IPS DF 6.9 (cell line): ENCODE data around the gene ICAM4.

Experiments used
- DNase-seq: peaks from one replicate; pipeline ENCODE4 v3.0.0-alpha.2; 2013; ENCODE audit warnings: low read depth, low spot score
- H3K27ac ChIP-seq: one replicate; pipeline ENCODE4 v1.5.1; 2013; ENCODE audit warnings: low read length, control low read depth
- H3K27me3 ChIP-seq: 2 replicates; pipeline ENCODE4 v1.6.1; 2013; ENCODE audit warnings: mild to moderate bottlenecking, low read length; ENCODE audit not compliant: control insufficient read depth, insufficient read depth
- H3K36me3 ChIP-seq: 2 replicates; pipeline ENCODE4 v1.6.1; 2013; ENCODE audit warnings: low read length; ENCODE audit not compliant: control insufficient read depth, insufficient read depth
- H3K4me1 ChIP-seq: 2 replicates; pipeline ENCODE4 v1.6.1; 2013; ENCODE audit warnings: low read length; ENCODE audit not compliant: control insufficient read depth, insufficient read depth
- H3K4me3 ChIP-seq: 2 replicates; pipeline ENCODE4 v1.5.1; 2013; ENCODE audit warnings: mild to moderate bottlenecking, low read length
- H3K9me3 ChIP-seq: 2 replicates; pipeline ENCODE4 v1.6.1; 2013; ENCODE audit warnings: low read length, inconsistent platforms; ENCODE audit not compliant: control insufficient read depth, insufficient read depth
- WGBS: extraction: QIAGEN DNeasy Blood & Tissue Kit; methylation state at CpG from one replicate; pipeline ENCODE4 v1.1.7; 2013; ENCODE audit warnings: mixed read lengths, missing lambda C conversion rate; ENCODE audit not compliant: insufficient read length, insufficient coverage; 5-methylcytosine and 5-hydroxymethylcytosine counted together

ICAM4 gene

DNA sequence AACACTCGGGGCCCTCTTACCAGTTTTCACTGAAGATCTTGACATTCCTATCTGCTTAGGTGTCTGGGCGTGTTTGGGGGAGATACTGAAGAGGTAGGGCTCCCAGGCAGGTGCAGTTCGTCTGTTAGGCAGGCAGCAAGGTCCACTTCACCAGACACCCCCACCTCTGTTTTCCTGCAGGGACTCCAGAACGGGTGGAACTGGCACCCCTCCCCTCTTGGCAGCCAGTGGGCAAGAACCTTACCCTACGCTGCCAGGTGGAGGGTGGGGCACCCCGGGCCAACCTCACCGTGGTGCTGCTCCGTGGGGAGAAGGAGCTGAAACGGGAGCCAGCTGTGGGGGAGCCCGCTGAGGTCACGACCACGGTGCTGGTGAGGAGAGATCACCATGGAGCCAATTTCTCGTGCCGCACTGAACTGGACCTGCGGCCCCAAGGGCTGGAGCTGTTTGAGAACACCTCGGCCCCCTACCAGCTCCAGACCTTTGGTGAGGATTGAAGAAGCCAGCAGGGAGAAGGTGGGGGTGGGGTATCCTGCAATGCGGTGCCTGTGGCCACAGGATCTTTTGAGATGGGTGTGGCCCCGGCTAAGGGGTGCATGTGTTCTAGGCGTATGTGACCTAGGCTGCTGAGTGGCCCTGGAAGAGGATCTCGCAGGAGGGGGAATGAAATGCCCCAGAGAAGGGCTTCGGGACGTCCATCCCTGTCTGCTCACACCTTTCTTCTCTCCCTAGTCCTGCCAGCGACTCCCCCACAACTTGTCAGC is 3.3 kb upstream of the ICAM4 start:
- H3K9me3 ChIP-seq: no peaks in the 10 kb centered on the region

DNA sequence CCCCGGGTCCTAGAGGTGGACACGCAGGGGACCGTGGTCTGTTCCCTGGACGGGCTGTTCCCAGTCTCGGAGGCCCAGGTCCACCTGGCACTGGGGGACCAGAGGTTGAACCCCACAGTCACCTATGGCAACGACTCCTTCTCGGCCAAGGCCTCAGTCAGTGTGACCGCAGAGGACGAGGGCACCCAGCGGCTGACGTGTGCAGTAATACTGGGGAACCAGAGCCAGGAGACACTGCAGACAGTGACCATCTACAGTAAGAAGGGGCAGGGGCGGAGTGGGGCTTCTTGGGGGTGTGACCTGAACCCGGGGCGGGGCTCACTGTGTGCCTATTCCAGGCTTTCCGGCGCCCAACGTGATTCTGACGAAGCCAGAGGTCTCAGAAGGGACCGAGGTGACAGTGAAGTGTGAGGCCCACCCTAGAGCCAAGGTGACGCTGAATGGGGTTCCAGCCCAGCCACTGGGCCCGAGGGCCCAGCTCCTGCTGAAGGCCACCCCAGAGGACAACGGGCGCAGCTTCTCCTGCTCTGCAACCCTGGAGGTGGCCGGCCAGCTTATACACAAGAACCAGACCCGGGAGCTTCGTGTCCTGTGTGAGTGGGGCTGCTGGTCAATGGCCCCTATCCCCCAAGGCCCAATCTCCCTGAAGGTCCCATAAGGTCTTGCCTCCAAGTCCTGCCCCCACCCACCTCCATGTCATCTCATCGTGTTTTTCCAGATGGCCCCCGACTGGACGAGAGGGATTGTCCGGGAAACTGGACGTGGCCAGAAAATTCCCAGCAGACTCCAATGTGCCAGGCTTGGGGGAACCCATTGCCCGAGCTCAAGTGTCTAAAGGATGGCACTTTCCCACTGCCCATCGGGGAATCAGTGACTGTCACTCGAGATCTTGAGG is 2.4 kb upstream of the ICAM4 start:
- WGBS: no CpG with 5 or more reads among the region's 34 CpGs
- H3K9me3 ChIP-seq: no peaks in the 10 kb centered on the region
- H3K36me3 ChIP-seq: no peaks in the 10 kb centered on the region; the same call in 1 of the 2 replicates
- H3K27ac ChIP-seq: no peak overlapping the region
- peaks cover 5% of the 10 kb centered on the region for H3K4me1 ChIP-seq
- H3K27me3 ChIP-seq: peaks cover 9% of the 10 kb centered on the region
- H3K4me3 ChIP-seq: no peak overlapping the region
- DNase-seq: no peak

More for the DNA sequence above, 3.3 kb upstream of the ICAM4 start:
- Histone ChIP-seq H3K4me1 (peaks cover 5% of the 10 kb centered on the region), H3K27me3 (peaks cover 9% of the 10 kb centered on the region), H3K27ac (no peak overlapping the region), H3K4me3 (no peak overlapping the region), H3K36me3 (no peaks in the 10 kb centered on the region; the same call in 1 of the 2 replicates)
- DNase-seq: no peak
- WGBS: no CpG with 5 or more reads among the region's 23 CpGs

DNA sequence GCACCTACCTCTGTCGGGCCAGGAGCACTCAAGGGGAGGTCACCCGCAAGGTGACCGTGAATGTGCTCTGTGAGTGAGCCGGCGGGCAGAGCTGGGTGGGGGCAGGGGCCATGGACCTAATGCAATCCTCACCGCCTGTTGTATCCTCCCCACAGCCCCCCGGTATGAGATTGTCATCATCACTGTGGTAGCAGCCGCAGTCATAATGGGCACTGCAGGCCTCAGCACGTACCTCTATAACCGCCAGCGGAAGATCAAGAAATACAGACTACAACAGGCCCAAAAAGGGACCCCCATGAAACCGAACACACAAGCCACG is 1.8 kb upstream of the ICAM4 start:
- Histone ChIP-seq H3K36me3 (no peaks in the 10 kb centered on the region; the same call in 1 of the 2 replicates), H3K4me1 (peaks cover 5% of the 10 kb centered on the region), H3K9me3 (no peaks in the 10 kb centered on the region), H3K4me3 (no peak overlapping the region), H3K27me3 (peaks cover 9% of the 10 kb centered on the region), H3K27ac (no peak overlapping the region)
- WGBS: no CpG with 5 or more reads among the region's 13 CpGs
- DNase-seq: no peak

DNA sequence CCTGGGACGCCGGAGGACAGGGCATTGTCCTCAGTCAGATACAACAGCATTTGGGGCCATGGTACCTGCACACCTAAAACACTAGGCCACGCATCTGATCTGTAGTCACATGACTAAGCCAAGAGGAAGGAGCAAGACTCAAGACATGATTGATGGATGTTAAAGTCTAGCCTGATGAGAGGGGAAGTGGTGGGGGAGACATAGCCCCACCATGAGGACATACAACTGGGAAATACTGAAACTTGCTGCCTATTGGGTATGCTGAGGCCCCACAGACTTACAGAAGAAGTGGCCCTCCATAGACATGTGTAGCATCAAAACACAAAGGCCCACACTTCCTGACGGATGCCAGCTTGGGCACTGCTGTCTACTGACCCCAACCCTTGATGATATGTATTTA is 1.4 kb upstream of the ICAM4 start:
- H3K4me1 ChIP-seq: peaks cover 5% of the 10 kb centered on the region
- no peaks in the 10 kb centered on the region for H3K9me3 ChIP-seq
- H3K27ac ChIP-seq: no peak overlapping the region
- no CpG with 5 or more reads among the region's 4 CpGs for WGBS
- H3K27me3 ChIP-seq: peaks cover 14% of the 10 kb centered on the region
- no peak for DNase-seq
- no peak overlapping the region for H3K4me3 ChIP-seq
- no peaks in the 10 kb centered on the region; the same call in 1 of the 2 replicates for H3K36me3 ChIP-seq

DNA sequence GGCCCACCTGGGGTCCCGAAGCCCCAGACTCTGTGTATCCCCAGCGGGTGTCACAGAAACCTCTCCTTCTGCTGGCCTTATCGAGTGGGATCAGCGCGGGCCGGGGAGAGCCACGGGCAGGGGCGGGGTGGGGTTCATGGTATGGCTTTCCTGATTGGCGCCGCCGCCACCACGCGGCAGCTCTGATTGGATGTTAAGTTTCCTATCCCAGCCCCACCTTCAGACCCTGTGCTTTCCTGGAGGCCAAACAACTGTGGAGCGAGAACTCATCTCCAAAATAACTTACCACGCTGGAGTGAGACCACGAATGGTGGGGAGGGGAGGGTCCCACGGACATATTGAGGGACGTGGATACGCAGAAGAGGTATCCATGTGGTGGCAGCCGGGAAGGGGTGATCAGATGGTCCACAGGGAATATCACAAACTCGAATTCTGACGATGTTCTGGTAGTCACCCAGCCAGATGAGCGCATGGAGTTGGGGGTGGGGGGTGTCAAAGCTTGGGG is 2.0 kb downstream of the ICAM4 start:
- Histone ChIP-seq H3K9me3 (no peaks in the 10 kb centered on the region), H3K4me3 (peak overlapping the region; percentile 27; the same call in 1 of the 2 replicates), H3K27me3 (peaks cover 44% of the 10 kb centered on the region), H3K4me1 (peaks cover 4% of the 10 kb centered on the region), H3K36me3 (no peaks in the 10 kb centered on the region; the same call in 1 of the 2 replicates), H3K27ac (no peak overlapping the region)
- no CpG with 5 or more reads among the region's 23 CpGs for WGBS
- no peak for DNase-seq

DNA sequence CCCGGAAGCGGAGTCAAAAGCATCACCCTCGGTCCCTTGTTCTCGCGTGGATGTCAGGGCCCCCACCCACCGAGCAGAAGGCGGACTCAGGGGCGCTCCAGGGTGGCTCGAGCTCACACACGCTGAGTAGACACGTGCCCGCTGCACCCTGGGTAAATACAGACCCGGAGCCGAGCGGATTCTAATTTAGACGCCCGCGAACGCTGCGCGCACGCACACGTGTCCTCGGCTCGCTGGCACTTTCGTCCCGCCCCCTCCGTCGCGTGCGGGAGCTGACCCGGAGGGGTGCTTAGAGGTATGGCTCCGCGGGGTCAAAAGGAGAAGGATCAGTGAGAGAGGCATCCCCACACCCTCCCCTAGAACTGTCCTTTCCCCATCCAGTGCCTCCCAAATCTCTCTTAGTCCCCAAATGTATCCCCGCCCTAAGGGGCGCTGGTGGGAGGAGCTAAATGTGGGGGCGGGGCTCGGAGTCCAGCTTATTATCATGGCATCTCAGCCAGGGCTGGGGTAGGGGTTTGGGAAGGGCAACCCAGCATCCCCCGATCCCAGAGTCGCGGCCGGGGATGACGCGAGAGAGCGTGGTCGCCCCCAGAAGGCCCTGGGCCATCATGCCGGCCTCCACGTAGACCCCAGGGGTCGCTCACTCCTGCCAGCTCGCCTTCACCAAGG is 2.5 kb downstream of the ICAM4 start:
- no peak for DNase-seq
- Histone ChIP-seq H3K4me3 (peak overlapping the region; percentile 27; the same call in 1 of the 2 replicates), H3K27ac (no peak overlapping the region), H3K4me1 (peaks cover 4% of the 10 kb centered on the region), H3K9me3 (no peaks in the 10 kb centered on the region), H3K36me3 (no peaks in the 10 kb centered on the region; the same call in 1 of the 2 replicates), H3K27me3 (peaks cover 50% of the 10 kb centered on the region)
- WGBS: no CpG with 5 or more reads among the region's 50 CpGs

DNA sequence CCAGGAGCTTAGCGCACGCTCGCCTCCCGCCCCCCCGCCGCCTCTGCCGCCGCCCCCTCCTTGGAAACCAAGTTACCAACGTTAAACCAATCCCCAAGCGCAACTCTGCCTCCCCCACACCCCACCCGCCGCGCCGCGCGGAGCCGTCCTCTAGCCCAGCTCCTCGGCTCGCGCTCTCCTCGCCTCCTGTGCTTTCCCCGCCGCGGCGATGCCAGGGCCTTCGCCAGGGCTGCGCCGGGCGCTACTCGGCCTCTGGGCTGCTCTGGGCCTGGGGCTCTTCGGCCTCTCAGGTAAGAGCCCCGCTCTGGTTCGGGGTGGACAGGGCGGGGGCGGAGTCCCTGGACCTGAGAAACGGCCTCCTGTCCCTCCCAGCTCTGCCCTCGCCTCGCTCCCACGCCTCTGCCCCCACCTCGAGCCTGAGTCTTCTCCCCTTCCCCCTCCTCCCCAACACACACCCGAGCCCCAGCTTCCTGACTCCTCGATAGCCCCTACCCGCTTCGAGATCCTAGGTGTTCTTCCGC is 3.1 kb downstream of the ICAM4 start, which contains the start of gene ICAM5:
Gene ICAM5, plus strand, starts transcription at position 117 of the 521 bp plus-strand sequence. Its CDS starts 92 bp downstream, at position 209.
- H3K4me3 ChIP-seq: peak within 1 kb of the TSS; percentile 27; the same call in 1 of the 2 replicates
- peaks cover 4% of the 10 kb centered on the region for H3K4me1 ChIP-seq
- WGBS: no CpG with 5 or more reads among the region's 45 CpGs
- H3K27ac ChIP-seq: no peak within 1 kb of the TSS
- H3K36me3 ChIP-seq: no peaks in the 10 kb centered on the region; the same call in 1 of the 2 replicates
- no peaks in the 10 kb centered on the region for H3K9me3 ChIP-seq
- no peak for DNase-seq
- peaks cover 54% of the 10 kb centered on the region for H3K27me3 ChIP-seq

DNA sequence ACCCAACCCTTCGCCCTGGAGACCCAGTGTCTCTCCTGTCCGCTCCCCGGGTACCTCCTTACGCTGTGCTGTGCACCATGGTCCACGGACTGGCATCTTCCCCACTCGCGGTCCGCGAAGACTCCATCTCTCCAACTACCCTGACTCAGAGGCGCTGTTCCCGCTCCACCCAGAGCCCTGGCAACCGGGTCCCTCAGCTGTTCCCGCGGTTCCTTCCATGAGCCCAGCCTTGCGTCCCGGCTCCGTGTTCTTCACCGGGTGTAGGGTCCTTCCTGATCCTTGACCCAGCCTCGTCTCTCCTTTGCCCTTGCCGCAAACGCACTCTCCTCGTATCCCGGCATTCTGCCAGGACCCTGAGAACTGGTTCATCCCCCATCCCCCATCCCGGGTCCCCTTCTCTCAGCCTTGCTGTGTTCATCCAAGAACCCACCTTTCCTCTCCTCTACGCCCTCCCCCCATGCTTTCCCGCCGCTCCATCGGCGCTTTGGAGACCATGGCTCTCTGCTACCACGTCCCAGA is 3.7 kb downstream of the ICAM4 start:
- Histone ChIP-seq H3K9me3 (no peaks in the 10 kb centered on the region), H3K4me3 (peak overlapping the region; percentile 27; the same call in 1 of the 2 replicates), H3K27me3 (peaks cover 59% of the 10 kb centered on the region), H3K4me1 (peaks cover 7% of the 10 kb centered on the region), H3K27ac (no peak overlapping the region), H3K36me3 (no peaks in the 10 kb centered on the region; the same call in 1 of the 2 replicates)
- DNase-seq: no peak
- WGBS: no CpG with 5 or more reads among the region's 30 CpGs

DNA sequence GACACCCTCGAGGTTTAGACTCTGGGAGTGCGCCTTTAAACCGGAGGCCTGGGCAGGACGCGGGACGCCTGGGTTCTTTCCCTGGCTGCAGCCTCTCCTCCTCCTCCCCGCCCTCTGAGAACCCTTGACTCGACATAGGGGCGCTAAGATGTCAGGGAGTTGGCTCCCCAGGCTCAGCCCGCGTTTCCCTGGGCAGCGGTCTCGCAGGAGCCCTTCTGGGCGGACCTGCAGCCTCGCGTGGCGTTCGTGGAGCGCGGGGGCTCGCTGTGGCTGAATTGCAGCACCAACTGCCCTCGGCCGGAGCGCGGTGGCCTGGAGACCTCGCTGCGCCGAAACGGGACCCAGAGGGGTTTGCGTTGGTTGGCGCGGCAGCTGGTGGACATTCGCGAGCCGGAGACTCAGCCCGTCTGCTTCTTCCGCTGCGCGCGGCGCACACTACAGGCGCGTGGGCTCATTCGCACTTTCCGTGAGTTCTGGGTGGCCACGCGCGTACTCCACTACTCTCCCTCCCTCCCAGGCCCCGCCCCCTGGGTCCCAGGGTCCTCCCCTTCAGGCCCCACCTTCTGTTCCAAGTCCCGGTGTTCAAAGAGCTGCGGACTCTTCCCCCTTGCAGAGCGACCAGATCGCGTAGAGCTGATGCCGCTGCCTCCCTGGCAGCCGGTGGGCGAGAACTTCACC is 4.3 kb downstream of the ICAM4 start:
- H3K4me3 ChIP-seq: peak overlapping the region; percentile 27
- H3K27ac ChIP-seq: no peak overlapping the region
- H3K9me3 ChIP-seq: no peaks in the 10 kb centered on the region
- WGBS: no CpG with 5 or more reads among the region's 57 CpGs
- H3K27me3 ChIP-seq: peaks cover 65% of the 10 kb centered on the region
- peaks cover 7% of the 10 kb centered on the region for H3K4me1 ChIP-seq
- no peak for DNase-seq
- H3K36me3 ChIP-seq: no peaks in the 10 kb centered on the region; the same call in 1 of the 2 replicates
